ENCODE data around the gene ZSWIM5. TPM values are rescaled to one million over a fixed set of nuclear protein-coding genes. Genes with fewer than 3 reads are reported as not detected.

Gene ZSWIM5
- total and polyA plus RNA-seq, 2 experiments from 2014 or later = 2.0 to 4.0 TPM

DNA sequence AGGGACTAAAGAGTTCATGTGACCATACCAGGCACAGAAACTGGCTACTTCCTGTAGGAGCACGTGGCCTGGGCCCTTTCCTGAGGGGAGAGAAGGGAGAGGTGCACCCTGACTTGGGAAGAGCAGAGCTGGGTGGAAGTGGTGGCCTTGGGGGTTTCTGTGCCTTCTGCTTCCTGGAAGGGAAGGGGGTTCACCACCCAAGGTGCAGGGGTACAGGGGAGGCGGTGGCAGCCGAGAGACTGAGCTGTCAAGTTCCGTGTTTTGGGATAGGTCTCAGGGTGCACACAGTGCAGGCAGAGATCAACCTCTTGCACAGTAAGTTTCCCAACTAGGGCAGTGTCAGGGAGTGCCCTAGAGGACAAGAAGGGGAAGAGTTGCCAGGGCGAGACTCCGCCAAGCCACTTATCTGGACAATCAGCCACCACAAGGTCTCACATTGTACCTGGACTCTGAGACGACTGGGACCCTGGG lies 205.4 kb downstream of the ZSWIM5 start:
- H3K27ac ChIP-seq = no peak overlapping the region
- H3K36me3 ChIP-seq (replicated peaks; ENCODE audit: insufficient read depth, low read depth) = no peaks in the 10 kb centered on the region
- H2AFZ ChIP-seq = no peak overlapping the region
- WGBS (ENCODE audit: low lambda C conversion rate, missing lambda C conversion rate) = 83% methylated on average over 7 of the region's 7 CpGs
- DNase-seq (ENCODE audit: low spot score) = no peak
- no peaks in the 10 kb centered on the region for H3K9me2 ChIP-seq (replicated peaks; ENCODE audit: insufficient read depth)
- H3K27me3 ChIP-seq = no peaks in the 10 kb centered on the region
- no peaks in the 10 kb centered on the region for H3K79me2 ChIP-seq
- no peak overlapping the region for H3K4me3 ChIP-seq
- H3K4me1 ChIP-seq (ENCODE audit: insufficient read depth) = peaks cover 5% of the 10 kb centered on the region
- TF ChIP-seq EZH2phosphoT487 (IDR thresholded peaks at IDR 0.05; ENCODE audit: low read depth, severe bottlenecking, unreplicated experiment) (no peak), EZH2 (IDR thresholded peaks at IDR 0.05; ENCODE audit: borderline replicate concordance) (no peak)
- TF ChIP-seq, protein P1, sequence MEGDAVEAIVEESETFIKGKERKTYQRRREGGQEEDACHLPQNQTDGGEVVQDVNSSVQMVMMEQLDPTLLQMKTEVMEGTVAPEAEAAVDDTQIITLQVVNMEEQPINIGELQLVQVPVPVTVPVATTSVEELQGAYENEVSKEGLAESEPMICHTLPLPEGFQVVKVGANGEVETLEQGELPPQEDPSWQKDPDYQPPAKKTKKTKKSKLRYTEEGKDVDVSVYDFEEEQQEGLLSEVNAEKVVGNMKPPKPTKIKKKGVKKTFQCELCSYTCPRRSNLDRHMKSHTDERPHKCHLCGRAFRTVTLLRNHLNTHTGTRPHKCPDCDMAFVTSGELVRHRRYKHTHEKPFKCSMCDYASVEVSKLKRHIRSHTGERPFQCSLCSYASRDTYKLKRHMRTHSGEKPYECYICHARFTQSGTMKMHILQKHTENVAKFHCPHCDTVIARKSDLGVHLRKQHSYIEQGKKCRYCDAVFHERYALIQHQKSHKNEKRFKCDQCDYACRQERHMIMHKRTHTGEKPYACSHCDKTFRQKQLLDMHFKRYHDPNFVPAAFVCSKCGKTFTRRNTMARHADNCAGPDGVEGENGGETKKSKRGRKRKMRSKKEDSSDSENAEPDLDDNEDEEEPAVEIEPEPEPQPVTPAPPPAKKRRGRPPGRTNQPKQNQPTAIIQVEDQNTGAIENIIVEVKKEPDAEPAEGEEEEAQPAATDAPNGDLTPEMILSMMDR (IDR thresholded peaks at IDR 0.05; ENCODE audit: poor library complexity) = no peak
- H3K4me2 ChIP-seq = no peak overlapping the region
- no peaks in the 10 kb centered on the region for H4K20me1 ChIP-seq (ENCODE audit: insufficient read depth, poor library complexity, severe bottlenecking)
- no peaks in the 10 kb centered on the region for H3K9me3 ChIP-seq (ENCODE audit: low read depth)

- DNase-seq (ENCODE audit: low spot score) = no peak
- Histone ChIP-seq H3K79me2 (no peaks in the 10 kb centered on the region), H3K4me3 (no peak overlapping the region), H3K4me2 (no peak overlapping the region), H3K27ac (no peak overlapping the region), H3K4me1 (ENCODE audit: insufficient read depth) (peaks cover 5% of the 10 kb centered on the region), H3K27me3 (no peaks in the 10 kb centered on the region), H3K9me2 (replicated peaks; ENCODE audit: insufficient read depth) (no peaks in the 10 kb centered on the region), H2AFZ (no peak overlapping the region), H4K20me1 (ENCODE audit: insufficient read depth, poor library complexity, severe bottlenecking) (no peaks in the 10 kb centered on the region), H3K9me3 (ENCODE audit: low read depth) (no peaks in the 10 kb centered on the region), H3K36me3 (replicated peaks; ENCODE audit: insufficient read depth, low read depth) (no peaks in the 10 kb centered on the region)
- 83% methylated on average over 3 of the region's 3 CpGs for WGBS (ENCODE audit: low lambda C conversion rate, missing lambda C conversion rate)
- TF ChIP-seq EZH2phosphoT487 (IDR thresholded peaks at IDR 0.05; ENCODE audit: low read depth, severe bottlenecking, unreplicated experiment) = no peak
- no peak for TF ChIP-seq EZH2 (IDR thresholded peaks at IDR 0.05; ENCODE audit: borderline replicate concordance)
- TF ChIP-seq, protein P1 (IDR thresholded peaks at IDR 0.05; ENCODE audit: poor library complexity) = no peak
These were observed 207.2 kb downstream of the ZSWIM5 start for GRCh38 chr1:44999232-44999631.

DNA sequence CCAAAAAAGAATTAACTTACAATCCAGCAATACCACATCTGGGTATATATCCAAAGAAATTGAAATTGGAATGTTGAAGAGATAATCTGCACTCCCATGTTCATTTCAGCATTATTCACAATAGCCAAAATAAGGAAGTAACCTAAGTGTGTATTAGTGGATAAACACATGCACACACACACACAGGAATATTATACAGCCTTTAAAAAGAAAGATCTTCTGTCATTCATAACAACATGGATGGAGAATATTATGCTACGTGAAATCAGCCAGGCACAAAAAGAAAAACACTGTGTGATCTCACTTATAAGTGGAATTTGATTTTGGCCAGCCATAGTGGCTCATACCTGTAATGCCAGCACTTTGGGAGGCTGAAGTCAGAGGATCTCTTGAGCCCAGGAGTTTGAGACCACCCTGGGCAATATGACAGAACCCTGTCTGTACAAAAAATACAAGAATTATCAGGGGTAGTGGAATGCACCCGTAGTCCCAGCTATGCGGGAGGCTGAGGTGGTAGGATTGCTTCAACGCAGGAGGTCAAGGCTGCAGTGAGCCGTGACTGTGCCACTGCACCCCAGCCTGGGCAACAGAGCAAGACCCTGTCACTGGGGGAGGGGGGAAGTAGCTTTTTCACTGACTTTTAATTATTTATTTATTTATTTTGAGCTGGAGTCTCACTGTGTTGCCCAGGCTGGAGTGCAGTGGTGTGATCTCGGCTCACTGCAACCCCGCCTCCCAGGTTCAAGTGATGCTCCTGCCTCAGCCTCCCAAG lies 210.8 kb downstream of the ZSWIM5 start:
- no peaks in the 10 kb centered on the region for H3K9me2 ChIP-seq (replicated peaks; ENCODE audit: insufficient read depth)

More for the DNA sequence above, 210.8 kb downstream of the ZSWIM5 start:
- Histone ChIP-seq H3K27ac (no peak overlapping the region), H2AFZ (no peak overlapping the region), H3K9me3 (ENCODE audit: low read depth) (no peaks in the 10 kb centered on the region), H3K79me2 (no peaks in the 10 kb centered on the region), H4K20me1 (ENCODE audit: insufficient read depth, poor library complexity, severe bottlenecking) (no peaks in the 10 kb centered on the region), H3K4me2 (no peak overlapping the region), H3K27me3 (no peaks in the 10 kb centered on the region), H3K36me3 (replicated peaks; ENCODE audit: insufficient read depth, low read depth) (no peaks in the 10 kb centered on the region), H3K4me3 (no peak overlapping the region), H3K4me1 (ENCODE audit: insufficient read depth) (no peaks in the 10 kb centered on the region)
- TF ChIP-seq EZH2 (IDR thresholded peaks at IDR 0.05; ENCODE audit: borderline replicate concordance) = no peak
- TF ChIP-seq, protein P1 (IDR thresholded peaks at IDR 0.05; ENCODE audit: poor library complexity) = no peak
- DNase-seq (ENCODE audit: low spot score) = no peak
- 97% methylated on average over 7 of the region's 7 CpGs for WGBS (ENCODE audit: low lambda C conversion rate, missing lambda C conversion rate)

All from hepatocyte (in vitro differentiated cells).